NOMO-1 (cell line): ENCODE data around the gene CALCOCO1.
"Not testable (repeated sequence)": the region's sequence is repeated elsewhere in the genome, so short reads cannot be mapped to it uniquely, and the experiment has no call there.

ENCODE experiments used
- DNase-seq, 2 experiments: peaks; one replicate each; lab custom pipeline; 2025; ENCODE audit not compliant: unreplicated experiment in 2 of 2; lab: John Stamatoyannopoulos, UW

The CALCOCO1 gene

DNA sequence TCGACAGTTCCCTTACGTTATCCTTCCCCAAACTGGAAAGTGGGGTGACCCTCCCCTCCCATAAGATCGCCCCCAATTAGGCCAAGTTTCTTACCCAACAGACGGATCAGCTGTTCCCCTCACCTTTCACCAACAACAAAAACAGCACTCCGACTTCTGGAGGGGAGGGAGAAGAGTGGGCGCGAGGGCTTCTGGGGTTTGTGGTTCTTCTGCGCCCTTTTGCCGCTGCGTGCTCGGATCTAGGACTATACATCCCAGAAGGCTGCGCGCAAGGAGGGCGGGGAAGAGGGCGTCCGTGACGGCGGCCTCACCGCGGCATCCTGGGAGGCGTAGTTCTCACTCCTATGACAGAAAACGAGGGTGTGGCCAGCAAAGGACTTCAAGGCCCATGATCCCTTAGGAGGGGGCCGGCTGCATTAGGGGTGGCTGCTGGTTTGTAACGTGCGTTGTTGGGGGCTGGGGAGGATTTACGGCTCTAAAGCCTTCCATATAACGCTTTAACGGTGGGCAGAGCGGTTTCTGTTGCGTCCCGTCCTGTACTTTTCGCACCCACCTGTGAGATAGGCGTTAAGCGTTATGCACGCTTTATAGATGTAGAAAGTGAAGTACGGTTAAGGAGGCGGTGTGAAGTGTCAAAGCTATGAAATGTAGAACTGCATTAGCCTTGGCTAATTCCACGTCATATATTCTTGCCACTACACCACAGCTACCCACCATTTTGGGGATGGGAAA, at the start of gene CALCOCO1:
Gene CALCOCO1 (minus strand): TSS at position 143 of the 732 bp plus-strand sequence. CDS start 2,210 bp downstream, outside the sequence.
- DNase-seq: peak; percentile 99

- DNase-seq: no peak
Observed at GRCh38 chr12:53776872-53777271, 49.6 kb upstream of the CALCOCO1 start.

DNA sequence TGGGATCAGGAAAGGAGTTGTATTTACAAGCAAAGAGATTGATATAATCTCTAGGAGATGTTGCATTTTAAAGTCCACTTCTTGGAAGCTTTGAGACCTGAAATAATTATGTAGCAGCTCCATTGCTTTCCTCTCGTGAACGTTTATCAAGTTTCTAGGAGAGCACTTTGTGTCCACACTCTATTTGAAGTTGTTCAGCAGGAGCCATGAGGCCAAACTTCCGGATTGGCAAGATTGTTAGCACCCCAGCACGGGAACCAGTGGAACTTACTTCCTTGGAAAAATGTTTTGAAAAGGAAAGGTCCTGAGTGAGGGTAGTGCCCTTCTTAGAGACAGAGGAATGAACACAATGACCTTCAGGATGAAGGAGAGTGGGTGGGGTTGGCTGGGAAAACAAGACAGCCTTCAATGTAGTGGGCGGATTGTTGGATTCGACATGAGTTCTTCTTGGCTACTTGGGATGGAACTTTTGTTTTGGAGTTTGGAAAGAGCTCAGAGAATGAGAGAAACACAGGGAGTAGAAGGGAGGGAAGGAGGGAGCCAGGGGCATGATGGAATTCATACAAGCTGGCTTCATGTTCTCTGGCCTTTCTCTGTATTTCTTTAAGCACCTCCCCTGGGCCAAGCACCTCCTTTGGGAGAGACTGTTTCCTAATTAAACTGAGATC, 48.4 kb upstream of the CALCOCO1 start:
- no peak for DNase-seq

- no peak for DNase-seq
Observed at GRCh38 chr12:53770281-53770680, 43.0 kb upstream of the CALCOCO1 start.

DNA sequence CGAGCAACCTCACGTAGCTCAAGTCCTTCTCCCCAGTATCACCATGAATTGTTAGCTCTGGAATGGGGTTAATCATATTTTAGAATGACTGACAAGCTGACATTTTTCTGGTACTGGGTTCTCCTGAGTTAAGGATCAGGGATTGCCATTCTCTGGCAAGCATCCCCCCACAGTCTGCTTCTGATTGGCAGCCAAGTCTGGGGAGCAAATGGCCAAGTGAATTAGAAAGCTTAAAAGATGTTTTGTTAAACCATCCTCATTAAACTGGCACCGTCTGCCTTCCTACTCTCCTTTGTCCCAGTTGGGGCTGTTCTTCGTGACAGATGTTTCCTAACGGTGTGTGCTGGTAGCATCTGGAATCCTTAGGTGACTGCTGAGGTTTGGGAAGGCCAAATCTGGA, 41.7 kb upstream of the CALCOCO1 start:
- no peak for DNase-seq

GRCh38 chr12:53766881-53767280, 39.6 kb upstream of the CALCOCO1 start:
- DNase-seq: no peak

DNA sequence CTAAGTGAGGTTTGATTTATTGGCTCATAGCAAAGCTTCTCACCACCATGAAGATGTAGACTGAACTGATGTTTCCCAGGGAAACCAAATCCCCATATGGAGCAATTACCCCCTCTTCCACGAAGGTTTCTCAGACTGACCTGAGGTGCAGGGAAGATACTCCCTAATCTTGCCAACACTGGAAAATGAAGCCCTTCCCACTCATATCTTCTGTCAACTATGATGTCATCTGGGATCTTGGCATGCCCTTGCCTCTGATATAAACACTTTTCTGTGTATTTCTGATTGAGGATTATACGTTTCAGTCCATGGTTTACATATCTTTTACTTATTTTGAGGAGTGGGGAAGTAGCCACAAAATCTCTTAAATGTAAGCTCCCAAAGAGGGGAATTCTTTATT, 38.6 kb upstream of the CALCOCO1 start:
- DNase-seq: no peak

GRCh38 chr12:53764615-53765014, 37.4 kb upstream of the CALCOCO1 start:
- DNase-seq: no peak

- not testable (repeated sequence) for DNase-seq
Observed at GRCh38 chr12:53762793-53763192, 35.5 kb upstream of the CALCOCO1 start.

GRCh38 chr12:53761306-53761705, 34.1 kb upstream of the CALCOCO1 start:
- DNase-seq: no peak

DNA sequence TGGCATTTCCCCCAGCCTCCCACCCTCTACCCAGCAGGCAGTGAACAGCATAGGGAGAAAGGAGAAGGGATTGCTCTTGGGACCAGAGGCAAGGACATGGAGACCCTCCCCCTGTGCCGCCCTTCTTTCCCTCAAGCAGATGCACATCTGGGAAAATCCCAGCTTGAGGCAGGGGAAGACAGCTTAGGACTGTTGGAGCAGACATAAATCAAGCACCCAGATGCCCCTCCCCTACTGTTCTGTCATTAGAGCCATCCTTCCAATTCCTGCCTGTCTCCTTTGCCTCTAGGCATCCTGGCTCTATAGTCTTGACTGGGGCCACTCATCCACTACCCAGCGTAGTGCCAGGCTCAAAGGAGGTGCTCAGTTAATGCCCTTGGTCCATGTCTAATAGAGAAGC, 32.0 kb upstream of the CALCOCO1 start:
- DNase-seq: no peak

DNA sequence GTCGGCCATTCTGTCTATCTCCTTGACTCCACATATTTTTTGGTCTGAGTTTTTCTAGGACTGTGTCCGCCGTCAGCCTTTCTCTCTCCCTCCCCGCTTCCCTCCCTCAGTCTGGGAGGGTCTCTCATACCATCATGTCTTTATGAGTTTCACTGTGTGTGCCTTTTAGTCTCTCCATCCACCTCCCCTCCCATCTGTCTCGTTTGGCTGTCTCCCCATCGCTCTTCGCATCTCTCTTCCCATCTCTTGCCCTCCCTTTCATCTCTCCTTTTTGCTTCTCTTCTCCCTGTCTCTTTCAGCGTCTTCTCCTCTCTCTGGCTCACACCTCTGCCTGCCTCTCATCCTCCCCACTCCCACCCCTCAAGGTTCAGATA, 31.5 kb upstream of the CALCOCO1 start:
- DNase-seq: no peak

DNA sequence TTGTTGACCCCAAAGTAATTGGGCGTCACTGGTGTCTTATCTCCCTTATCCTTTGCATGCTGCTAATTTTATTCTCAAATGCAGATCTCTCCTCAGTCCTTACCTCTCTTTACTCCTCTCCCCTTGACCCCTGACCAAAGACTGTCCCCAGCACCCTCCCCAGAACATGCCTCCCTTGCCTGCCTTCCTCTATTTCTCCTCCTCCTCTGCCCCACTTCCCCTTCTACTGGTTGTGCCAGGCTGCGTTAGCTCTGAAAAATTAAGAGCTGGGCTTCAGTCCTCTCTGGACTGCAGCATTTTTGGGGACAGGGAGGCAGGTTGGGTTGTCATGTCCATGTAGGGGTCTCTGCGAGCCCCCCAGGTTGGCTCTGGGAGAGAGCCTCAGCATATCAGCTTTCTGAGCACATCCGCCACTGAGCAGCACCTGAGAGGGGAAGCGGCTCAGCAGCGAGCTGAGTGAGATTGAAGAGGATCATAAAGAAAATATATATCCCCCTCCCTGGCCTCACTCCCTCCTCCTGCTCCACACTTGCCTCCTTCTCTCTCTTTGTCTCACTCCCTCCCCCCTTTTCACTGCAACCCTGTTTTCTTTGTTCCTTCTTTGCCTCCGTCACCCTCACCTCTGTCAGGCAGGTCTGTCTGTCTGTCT, 31.0 kb upstream of the CALCOCO1 start:
- peak in 1 of 2 experiments; percentile 38 for DNase-seq

GRCh38 chr12:53757101-53757770, 30.0 kb upstream of the CALCOCO1 start:
- peak; percentile 73 to 77 for DNase-seq

DNA sequence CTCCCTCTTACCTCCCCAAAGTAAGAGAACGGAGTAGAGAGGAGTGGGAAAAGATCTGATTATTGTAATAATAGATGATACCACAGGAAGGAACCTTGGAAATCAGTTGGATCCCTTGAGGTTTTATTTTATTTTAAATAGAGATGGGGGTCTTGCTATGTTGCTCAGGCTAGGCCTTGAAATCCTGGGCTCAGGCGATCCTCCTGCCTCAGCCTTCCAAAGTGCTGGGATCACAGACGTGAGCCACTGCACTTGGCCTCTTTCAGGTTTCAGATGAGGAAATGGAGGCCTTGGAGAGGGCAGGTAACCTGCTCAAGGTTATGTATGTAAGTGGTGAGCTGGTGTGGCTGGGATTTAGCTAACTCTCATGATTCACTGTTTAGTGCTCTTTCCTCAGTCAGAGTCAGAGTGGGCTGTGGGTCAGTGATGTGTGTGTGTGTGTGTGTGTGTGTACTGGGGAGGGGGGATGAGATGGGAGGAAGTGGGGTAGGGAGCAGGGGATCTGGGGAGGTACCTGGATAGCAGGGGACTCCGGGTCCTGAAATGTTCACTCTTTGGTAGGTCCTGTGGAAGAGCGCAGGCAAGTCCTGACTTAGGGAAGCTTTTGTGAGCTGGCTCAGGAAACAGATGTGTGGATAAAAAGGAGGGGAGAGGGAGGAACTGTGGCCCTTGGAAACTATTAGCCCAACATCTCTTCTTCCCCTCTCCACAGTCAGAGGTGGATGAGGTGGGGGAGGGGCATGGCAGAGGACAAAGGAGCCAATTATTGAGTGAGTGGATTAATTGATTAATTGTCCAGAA, 29.2 kb upstream of the CALCOCO1 start:
- no peak for DNase-seq

DNA sequence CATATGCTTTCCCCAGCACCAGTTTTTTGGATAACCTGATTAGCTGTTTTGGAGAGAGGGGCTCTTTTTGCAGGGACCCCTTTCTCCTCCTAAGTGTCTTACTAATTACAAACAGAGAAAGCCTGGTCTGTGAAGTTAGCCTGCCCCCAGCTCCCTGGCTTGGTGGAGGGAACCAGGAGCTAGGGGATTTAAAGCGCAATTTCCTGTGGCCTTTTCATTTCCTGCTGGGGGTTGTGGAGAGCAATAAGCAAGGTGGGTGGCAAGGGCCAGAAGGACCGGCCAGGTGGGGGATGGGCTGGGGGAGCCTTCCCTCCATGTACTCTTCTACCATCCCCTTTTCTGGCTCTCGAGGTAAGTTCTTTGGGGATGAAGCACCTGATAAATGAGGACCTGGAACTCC, 28.6 kb upstream of the CALCOCO1 start:
- no peak for DNase-seq

DNA sequence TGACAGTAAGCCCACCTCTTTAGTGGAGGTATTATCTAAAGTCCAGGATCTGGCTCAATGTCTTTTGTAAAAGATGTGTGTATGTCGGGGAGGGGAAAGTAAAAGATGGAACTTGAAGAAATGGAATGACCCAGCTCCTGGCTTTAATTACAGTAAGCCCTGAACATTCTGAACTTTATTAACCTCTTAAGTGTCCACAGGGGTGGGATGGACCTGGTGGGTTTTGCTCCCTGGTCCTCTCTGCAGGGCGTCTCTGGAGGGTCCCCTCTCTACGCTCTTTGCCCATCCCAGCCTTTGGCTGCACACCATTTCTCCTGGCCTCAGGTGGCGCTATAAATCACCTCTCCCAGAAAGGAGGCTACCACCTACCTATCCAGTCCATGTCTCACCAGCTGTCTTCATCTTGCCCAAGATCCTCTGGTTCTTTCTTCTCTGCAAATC, 28.2 kb upstream of the CALCOCO1 start:
- DNase-seq: no peak

DNA sequence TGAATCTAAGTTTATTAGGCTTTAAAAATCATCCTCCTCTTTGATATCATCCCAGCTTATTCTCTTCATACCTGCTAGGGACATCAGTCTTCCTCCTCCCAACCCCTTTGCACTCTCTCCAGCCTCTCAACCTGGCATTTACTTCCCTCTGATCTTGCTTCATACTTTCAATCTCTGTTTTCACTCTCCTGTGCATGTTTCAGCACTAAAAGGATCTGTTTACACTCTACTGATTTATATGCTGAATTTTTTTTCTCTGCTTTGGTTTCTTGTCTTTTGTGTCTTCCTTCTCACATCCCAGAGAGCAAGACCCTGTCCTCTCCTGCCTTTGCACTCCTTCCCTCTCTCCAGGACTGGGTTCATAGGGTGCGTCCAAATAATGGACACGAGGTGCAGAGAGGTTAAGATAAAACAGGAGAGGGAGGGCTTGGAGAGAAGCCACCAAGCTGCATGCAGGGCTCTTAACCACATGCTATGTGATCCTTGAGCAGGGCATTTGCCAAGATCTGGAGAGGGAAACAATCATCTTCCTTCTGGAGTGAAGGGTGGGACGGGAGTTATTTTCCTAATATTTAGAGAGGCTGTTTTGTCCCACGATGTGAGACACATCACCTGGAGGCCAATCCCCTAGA, 27.5 kb upstream of the CALCOCO1 start:
- peak in 1 of 2 experiments; percentile 20 for DNase-seq

DNA sequence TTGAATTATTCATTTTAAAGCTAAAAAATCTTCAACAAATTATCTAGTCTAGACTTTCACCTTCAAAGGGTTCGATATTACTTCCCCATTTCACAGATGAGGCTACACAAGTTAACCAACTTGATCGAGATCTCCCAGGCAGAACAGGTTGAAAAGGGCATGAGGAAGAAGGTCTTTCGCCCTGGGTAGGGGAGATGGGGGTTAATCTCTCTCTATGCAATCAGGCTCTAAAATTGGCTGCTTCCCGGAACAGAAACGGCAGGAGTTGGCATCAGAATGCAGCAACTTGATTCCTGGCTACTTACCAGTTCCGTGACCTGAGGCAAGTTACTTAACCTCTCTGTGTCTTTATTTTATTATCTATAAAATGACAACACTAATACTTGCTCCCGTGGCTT, 26.9 kb upstream of the CALCOCO1 start:
- no peak for DNase-seq

DNA sequence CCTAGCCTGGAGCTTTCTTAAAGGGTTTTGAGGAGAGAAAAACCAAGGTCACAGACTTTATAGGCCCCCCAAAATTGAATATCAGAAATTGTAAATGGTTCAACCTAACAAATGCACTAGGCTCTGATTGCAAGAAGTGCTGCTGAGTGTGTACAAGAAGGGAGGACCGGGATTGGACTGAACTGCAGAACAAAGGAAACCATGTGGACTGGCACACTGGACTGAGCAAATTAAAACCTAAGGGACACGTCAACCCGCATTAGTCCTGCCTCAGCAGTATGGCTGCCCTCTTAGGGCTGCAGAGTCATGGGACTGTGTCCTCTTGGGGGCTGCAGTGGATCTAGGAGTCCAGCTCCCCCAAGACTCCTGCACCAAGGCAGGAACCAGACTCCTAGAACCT, 25.4 kb upstream of the CALCOCO1 start:
- DNase-seq: no peak
